Measurements from ENCODE around the gene LRRC14B.
"Not testable (repeated sequence)": the region's sequence is repeated elsewhere in the genome, so short reads cannot be mapped to it uniquely, and the experiment has no call there.

The LRRC14B gene

GRCh38 chr5:196350-196749 lies 5.1 kb downstream of the LRRC14B start:
- no peak for TF ChIP-seq PAX5 (IDR thresholded peaks at IDR 0.05; ENCODE audit: insufficient read depth, low read length, severe bottlenecking)
- TF ChIP-seq SPI1 (IDR thresholded peaks at IDR 0.05; ENCODE audit: low read depth, low read length), result no peak
- no peak for TF ChIP-seq POU2F2 (IDR thresholded peaks at IDR 0.05; ENCODE audit: low read depth, low read length)
- no peak for TF ChIP-seq POLR2A (IDR thresholded peaks at IDR 0.05; ENCODE audit: low read depth, low read length)
- no peak for TF ChIP-seq TAF1 (IDR thresholded peaks at IDR 0.05; ENCODE audit: low read depth, low read length)
- no peak for TF ChIP-seq POLR2AphosphoS5 (IDR thresholded peaks at IDR 0.05; ENCODE audit: low read depth, low read length)
- DNase-seq (ENCODE audit: insufficient read length, low spot score) (no peak), FAIRE-seq (no peak)

- not testable (repeated sequence) for FAIRE-seq
Measured at GRCh38 chr5:197031-197430, 5.7 kb downstream of the LRRC14B start.

GRCh38 chr5:197892-198489 lies 6.7 kb downstream of the LRRC14B start:
- TF ChIP-seq TAF1 (IDR thresholded peaks at IDR 0.05; ENCODE audit: low read depth, low read length), result no peak
- no peak for TF ChIP-seq POU2F2 (IDR thresholded peaks at IDR 0.05; ENCODE audit: low read depth, low read length)
- no peak for TF ChIP-seq POLR2AphosphoS5 (IDR thresholded peaks at IDR 0.05; ENCODE audit: low read depth, low read length)
- no peak for TF ChIP-seq SPI1 (IDR thresholded peaks at IDR 0.05; ENCODE audit: low read depth, low read length)
- TF ChIP-seq PAX5 (IDR thresholded peaks at IDR 0.05; ENCODE audit: insufficient read depth, low read length, severe bottlenecking), result no peak
- FAIRE-seq (no peak), DNase-seq (ENCODE audit: insufficient read length, low spot score) (no peak)

More at GRCh38 chr5:197031-197430, 5.7 kb downstream of the LRRC14B start:
- DNase-seq (ENCODE audit: insufficient read length, low spot score), result not testable (repeated sequence)

- DNase-seq (ENCODE audit: insufficient read length, low spot score) (no peak), FAIRE-seq (no peak)
- no peak for TF ChIP-seq PAX5 (IDR thresholded peaks at IDR 0.05; ENCODE audit: insufficient read depth, low read length, severe bottlenecking)
- TF ChIP-seq SPI1 (IDR thresholded peaks at IDR 0.05; ENCODE audit: low read depth, low read length), result no peak
Measured at GRCh38 chr5:198516-199196, 7.4 kb downstream of the LRRC14B start.

GRCh38 chr5:199197-199949 lies 8.1 kb downstream of the LRRC14B start:
- no peak for FAIRE-seq
- TF ChIP-seq POLR2AphosphoS5 (IDR thresholded peaks at IDR 0.05; ENCODE audit: low read depth, low read length) (no peak), PAX5 (IDR thresholded peaks at IDR 0.05; ENCODE audit: insufficient read depth, low read length, severe bottlenecking) (no peak), POLR2A (IDR thresholded peaks at IDR 0.05; ENCODE audit: low read depth, low read length) (no peak), SPI1 (IDR thresholded peaks at IDR 0.05; ENCODE audit: low read depth, low read length) (no peak), TAF1 (IDR thresholded peaks at IDR 0.05; ENCODE audit: low read depth, low read length) (no peak), POU2F2 (IDR thresholded peaks at IDR 0.05; ENCODE audit: low read depth, low read length) (no peak)
- no peak for DNase-seq (ENCODE audit: insufficient read length, low spot score)

GRCh38 chr5:199950-200645 lies 8.8 kb downstream of the LRRC14B start:
- no peak for TF ChIP-seq POU2F2 (IDR thresholded peaks at IDR 0.05; ENCODE audit: low read depth, low read length)
- TF ChIP-seq SPI1 (IDR thresholded peaks at IDR 0.05; ENCODE audit: low read depth, low read length), result no peak
- no peak for TF ChIP-seq POLR2AphosphoS5 (IDR thresholded peaks at IDR 0.05; ENCODE audit: low read depth, low read length)
- TF ChIP-seq TAF1 (IDR thresholded peaks at IDR 0.05; ENCODE audit: low read depth, low read length), result no peak
- no peak for TF ChIP-seq POLR2A (IDR thresholded peaks at IDR 0.05; ENCODE audit: low read depth, low read length)
- no peak for TF ChIP-seq PAX5 (IDR thresholded peaks at IDR 0.05; ENCODE audit: insufficient read depth, low read length, severe bottlenecking)
- no peak for DNase-seq (ENCODE audit: insufficient read length, low spot score)
- FAIRE-seq, result no peak

- DNase-seq (ENCODE audit: insufficient read length, low spot score) (peak; percentile 55), FAIRE-seq (peak; percentile 79)
- no peak for TF ChIP-seq SPI1 (IDR thresholded peaks at IDR 0.05; ENCODE audit: low read depth, low read length)
- no peak for TF ChIP-seq POU2F2 (IDR thresholded peaks at IDR 0.05; ENCODE audit: low read depth, low read length)
- TF ChIP-seq POLR2A (IDR thresholded peaks at IDR 0.05; ENCODE audit: low read depth, low read length), result no peak
- no peak for TF ChIP-seq POLR2AphosphoS5 (IDR thresholded peaks at IDR 0.05; ENCODE audit: low read depth, low read length)
- TF ChIP-seq TAF1 (IDR thresholded peaks at IDR 0.05; ENCODE audit: low read depth, low read length), result no peak
Measured at GRCh38 chr5:200985-201384, 9.7 kb downstream of the LRRC14B start.

- FAIRE-seq (no peak), DNase-seq (ENCODE audit: insufficient read length, low spot score) (no peak)
- TF ChIP-seq PAX5 (IDR thresholded peaks at IDR 0.05; ENCODE audit: insufficient read depth, low read length, severe bottlenecking), result no peak
- TF ChIP-seq POLR2A (IDR thresholded peaks at IDR 0.05; ENCODE audit: low read depth, low read length), result no peak
- TF ChIP-seq SPI1 (IDR thresholded peaks at IDR 0.05; ENCODE audit: low read depth, low read length), result no peak
- TF ChIP-seq TAF1 (IDR thresholded peaks at IDR 0.05; ENCODE audit: low read depth, low read length), result no peak
- no peak for TF ChIP-seq POLR2AphosphoS5 (IDR thresholded peaks at IDR 0.05; ENCODE audit: low read depth, low read length)
- TF ChIP-seq POU2F2 (IDR thresholded peaks at IDR 0.05; ENCODE audit: low read depth, low read length), result no peak
Measured at GRCh38 chr5:201672-202071, 10.4 kb downstream of the LRRC14B start.

- TF ChIP-seq POLR2A (IDR thresholded peaks at IDR 0.05; ENCODE audit: low read depth, low read length), result no peak
- TF ChIP-seq TAF1 (IDR thresholded peaks at IDR 0.05; ENCODE audit: low read depth, low read length), result no peak
- TF ChIP-seq POU2F2 (IDR thresholded peaks at IDR 0.05; ENCODE audit: low read depth, low read length), result no peak
- FAIRE-seq (no peak), DNase-seq (ENCODE audit: insufficient read length, low spot score) (peak; percentile 2)
Measured at GRCh38 chr5:203246-203930, 12.1 kb downstream of the LRRC14B start.
